NCI-H1694 (cell line): ENCODE results near the gene CHKA.
A peak's percentile ranks its signal among the peaks of the same experiment; 100 is the strongest.

Experiments
- DNase-seq: peaks from one replicate; lab custom pipeline; 2025; lab: John Stamatoyannopoulos, UW

CHKA gene

DNA sequence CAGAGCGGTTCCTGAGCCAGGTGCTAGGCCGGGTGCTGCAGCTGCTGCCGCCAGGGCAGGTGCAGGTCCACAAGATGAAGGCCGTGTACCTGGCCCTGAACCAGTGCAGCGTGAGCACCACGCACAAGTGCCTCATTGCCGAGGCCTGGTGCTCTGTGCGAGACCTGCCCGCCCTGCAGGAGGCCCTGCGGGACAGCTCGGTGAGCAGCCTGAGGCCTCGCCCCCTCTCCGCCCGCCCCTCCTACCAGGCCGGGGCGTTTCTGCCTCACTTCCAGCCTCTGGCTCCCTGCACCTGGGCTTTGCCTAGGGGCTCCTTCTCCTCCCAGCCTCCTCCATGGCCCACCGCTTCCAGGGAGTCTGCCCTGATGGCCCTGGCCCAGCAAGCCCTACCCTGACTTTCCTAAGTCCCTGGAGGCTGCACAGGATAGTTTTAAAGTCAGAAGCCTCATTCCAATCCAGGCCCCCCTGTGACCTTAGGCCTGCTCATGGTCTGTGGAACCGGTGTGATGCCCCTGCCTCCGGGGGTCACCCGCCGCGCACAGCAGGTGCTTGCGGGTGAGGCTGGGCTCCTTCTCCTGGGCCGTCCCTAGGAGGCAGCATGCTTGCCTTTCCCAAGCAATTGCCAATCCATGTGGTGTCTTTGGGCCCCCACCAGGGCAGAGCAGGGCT lies 76.9 kb downstream of the CHKA start:
- no peak for DNase-seq

DNA sequence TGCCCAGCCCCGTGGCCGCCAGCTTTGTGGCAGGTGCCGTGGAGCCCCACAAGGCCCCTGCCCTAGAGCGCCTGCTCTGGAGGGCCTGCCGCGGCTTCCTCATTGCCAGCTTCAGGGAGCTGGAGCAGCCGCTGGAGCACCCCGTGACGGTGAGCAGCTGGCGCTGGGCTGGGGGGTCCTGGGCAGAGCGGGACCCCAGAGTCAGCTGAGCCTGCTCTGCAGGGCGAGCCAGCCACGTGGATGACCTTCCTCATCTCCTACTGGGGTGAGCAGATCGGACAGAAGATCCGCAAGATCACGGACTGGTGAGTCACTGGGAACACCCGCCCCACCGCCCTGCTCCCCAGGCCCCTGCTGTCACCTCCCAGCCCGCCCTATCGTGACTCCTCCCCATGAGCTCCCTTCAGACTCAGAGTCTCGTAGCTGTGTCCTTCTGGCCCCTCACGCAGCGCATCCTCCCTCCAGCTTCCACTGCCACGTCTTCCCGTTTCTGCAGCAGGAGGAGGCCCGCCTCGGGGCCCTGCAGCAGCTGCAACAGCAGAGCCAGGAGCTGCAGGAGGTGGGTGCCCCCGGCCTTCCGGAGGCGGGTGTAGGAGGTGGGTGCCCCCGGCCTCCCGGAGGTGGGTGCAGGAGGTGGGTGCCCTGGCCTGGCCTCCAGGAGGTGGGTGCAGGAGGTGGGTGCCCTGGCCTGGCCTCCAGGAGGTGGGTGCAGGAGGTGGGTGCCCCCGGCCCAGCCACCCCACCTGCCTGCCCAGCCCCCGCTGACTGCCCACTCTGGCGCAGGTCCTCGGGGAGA lies 77.6 kb downstream of the CHKA start:
- peak; percentile 13 for DNase-seq

DNA sequence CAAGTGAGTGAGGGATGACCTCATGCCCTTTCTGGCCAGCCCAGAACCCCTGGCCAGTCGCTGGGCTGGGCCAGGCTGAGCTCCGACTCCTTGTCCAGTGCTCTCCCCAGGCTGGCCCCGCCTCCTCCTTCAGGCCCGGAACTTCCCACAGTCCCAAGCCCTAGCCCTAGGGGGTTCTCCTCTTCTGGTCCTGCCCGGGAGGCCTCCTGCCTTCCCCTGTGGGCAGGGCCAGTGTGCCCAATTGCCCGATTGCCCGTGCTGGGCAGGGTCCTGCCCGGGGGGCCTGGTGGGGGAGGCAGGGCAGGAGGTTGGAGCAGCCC lies 78.2 kb downstream of the CHKA start:
- DNase-seq: no peak

DNA sequence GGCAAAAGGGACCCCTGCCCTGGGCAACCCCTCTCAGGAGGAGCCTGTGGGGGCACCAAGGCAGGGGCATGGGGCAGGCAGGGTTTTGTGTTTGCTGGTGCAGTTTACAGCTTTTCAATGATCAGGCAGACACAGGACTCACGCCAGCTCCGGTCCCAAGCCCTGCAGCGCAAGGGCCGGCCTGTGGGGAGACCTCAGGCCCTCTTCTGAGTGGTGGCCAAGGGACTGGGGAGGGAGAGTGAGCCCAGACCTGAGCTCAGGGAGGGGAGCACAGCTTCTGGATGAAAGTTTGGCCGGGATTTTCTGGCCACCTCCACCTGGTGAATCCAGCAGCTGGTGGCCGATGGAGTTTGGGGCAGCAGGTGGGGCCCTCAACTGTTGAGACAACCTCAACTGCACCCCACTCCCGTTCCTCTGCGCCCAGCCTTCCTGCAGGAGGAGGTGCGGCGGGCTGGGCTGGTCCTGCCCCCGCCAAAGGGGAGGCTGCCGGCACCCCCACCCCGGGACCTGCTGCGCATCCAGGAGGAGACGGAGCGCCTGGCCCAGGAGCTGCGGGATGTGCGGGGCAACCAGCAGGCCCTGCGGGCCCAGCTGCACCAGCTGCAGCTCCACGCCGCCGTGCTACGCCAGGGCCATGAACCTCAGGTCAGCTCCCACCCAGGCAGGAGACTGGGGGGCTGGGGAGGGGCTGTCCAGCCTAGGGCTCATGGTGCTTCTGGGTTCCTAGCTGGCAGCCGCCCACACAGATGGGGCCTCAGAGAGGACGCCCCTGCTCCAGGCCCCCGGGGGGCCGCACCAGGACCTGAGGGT lies 78.8 kb downstream of the CHKA start:
- no peak for DNase-seq

DNA sequence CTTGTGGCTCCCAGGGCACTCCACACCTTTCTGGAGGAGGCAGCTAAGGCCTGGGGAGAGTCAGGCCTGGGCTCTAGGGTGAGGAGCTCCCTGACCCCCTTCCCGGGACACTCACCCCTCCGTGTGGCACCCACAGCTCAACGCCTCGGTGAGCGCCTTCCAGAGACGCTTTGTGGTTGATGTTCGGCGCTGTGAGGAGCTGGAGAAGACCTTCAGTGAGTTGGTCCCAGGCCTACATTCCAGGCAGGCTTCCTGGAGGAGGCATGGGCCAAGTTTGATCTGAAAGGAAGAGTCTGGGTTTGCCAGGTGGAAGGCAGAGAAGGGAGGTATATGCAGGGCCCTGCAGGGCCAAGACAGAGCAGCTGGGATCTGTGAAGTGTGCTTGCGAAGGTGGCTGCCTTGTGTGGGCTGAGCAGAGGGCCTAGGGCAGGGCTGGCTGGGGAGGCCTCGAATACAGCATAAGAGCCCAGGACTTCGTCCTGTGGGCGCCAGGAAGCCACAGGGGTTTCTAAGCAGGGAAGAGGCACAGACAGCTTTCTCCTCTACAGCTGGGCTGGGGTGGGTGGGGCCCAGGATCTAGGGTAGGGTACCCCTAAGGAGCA lies 79.5 kb downstream of the CHKA start:
- DNase-seq: no peak

DNA sequence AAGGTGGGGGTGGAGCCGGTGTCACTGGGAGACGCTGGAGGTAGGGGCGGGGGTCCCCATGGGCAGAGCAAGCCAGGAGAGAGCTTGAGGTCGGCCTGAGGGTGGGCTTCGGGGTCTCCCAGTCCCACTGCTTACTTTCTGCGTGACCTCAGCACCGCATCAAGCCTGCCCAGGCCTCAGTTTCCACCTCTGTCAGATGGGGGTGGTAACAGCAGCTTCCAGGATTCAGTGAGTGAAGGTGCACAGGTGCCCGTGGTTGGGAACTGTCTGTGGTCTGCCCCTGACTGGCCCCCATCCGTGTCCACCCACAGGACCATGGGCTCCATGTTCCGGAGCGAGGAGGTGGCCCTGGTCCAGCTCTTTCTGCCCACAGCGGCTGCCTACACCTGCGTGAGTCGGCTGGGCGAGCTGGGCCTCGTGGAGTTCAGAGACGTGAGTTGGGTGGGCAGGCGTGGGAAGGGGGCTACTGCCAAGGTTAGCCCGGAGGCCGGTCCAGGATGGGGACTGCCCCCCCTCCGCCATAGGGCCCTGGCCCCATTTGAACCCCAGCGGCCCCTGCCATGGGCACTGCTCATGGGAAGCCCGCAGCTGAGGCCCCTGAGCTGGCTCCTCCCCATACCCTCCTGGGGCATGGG lies 80.1 kb downstream of the CHKA start:
- no peak for DNase-seq

DNA sequence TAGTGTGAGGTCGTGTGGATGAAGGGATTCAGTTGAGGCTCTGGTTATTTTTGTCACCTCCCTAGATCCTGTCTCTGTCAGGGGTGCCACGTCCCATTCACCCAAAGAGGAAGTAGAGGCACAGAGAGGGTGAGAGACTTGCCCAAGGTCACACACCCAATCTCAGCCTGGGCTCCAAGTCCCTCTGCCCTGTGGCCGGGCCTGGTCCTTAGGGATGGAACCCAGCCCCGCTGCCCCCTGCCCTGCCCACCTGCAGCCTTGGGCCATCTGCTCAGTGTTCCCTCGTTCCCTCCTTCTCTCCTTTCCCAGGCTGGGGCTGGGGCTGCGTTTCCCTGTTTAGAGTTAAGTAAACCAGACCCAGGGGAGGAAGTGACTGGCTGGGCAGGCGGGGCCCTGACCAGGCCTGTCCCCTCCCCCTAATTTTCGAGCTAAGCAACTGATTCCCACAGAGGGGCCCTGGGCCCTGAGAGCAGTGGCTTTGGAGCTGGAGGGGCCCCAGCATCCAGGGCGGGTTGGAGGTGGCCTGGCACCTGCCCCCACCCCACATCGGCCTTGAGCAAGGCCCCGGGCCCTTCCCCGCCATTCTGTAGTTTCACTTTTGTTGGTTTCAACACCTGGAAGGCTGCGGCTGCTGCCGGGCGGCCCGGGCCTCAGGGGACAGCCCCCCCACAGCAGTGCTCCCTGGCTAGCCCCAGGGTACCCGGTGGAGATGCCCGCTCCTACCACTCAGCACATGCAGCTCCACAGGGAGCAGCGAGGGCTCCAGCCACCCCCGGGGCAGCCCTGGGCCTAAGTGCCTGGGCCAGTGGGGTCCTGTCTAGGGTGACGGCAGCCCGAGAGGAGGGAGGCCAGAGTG lies 80.9 kb downstream of the CHKA start:
- no peak for DNase-seq

DNA sequence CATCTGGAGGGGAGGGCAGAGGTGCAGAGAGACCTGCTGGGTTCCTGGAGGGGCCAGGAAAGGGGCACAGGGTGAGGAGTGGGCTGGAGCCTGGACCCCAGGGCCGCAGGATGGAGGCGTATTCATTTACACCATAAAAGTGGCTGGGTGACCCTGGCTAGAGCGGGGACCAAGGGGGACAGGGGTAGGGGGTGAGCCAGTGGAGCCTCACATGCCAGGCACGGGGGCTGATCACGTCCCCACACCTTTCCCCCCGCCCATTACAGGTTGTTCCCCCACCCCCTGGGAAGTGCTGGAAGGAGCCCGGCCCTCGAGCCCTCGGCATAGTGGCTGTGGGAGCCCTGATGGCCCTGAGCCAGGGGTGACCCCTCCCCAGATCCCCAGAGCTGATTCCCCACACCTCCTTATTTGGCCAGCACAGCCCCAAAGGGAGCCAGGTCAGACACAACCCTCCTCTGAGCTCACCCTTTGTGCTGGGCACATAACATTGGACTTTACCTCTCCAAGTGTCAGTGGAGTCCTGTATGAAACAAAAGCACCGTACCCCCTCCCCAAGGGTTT lies 81.6 kb downstream of the CHKA start:
- no peak for DNase-seq

DNA sequence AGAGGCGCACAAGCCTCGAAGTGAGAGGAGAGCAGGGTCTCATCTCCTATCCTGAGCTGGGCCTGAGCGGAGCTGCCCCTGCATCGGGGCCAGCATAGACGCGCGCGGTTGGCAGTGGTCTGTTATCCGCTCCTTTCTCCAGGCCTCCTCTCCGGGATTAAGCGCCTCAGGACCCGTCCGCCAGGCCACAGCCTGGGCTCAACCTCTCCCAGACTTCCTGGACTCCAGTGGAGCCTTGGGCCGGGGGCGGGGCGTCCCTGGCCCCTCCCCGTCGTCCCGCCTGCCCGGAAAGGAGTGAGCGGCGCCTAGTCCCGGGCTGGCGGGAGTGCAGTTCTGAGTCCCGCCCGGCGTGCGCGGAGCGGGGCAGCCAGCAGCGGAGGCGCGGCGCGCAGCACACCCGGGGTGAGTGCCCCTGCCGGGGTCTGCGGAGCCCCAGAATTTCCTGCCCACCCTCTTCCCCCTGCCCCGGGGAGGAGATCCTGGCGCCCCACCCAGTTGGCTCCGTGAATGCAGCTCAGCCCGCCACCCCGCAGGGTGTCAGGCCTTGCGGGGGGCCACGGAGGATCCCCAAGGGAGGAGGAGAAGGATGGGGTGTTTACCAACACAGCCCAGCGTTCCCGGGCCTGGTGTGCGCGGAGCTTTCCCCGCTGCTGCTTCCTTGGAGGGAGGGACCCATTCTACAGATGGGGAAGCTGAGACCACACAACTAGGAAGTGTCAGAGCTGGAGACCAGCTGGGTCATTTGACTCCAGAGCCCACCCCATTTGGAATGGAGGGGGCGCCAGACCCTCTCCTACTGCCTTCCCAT lies 82.3 kb downstream of the CHKA start, which contains the start of gene TCIRG1:
TSS of gene TCIRG1 (plus strand) at position 308 of the 808 bp plus-strand sequence. CDS start 2,247 bp downstream, outside the sequence.
- no peak for DNase-seq

DNA sequence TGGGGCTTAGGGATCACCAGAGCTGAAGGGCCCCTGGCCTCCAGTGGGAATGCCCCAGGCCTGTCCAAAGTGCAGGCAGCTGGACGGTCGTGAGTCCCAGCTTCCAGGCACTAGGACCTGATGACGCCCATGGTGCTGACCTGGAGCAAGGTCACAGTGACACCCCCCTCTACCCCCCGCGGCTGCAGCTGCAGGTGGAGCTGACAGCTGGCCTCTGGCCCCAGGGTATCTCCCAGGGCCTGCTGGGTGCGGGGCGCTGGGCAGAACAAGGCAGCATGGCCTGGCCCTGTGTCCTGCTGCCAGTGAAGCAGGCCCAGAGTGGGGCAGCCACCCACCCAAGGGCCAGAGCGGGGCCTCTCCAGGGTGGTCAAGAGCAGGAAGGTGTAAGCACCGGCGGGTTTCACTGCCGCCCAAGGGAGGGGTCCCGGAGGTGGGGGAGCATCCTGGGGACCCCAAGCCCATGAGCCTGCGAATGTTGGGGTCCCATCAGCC lies 82.9 kb downstream of the CHKA start:
- no peak for DNase-seq

DNA sequence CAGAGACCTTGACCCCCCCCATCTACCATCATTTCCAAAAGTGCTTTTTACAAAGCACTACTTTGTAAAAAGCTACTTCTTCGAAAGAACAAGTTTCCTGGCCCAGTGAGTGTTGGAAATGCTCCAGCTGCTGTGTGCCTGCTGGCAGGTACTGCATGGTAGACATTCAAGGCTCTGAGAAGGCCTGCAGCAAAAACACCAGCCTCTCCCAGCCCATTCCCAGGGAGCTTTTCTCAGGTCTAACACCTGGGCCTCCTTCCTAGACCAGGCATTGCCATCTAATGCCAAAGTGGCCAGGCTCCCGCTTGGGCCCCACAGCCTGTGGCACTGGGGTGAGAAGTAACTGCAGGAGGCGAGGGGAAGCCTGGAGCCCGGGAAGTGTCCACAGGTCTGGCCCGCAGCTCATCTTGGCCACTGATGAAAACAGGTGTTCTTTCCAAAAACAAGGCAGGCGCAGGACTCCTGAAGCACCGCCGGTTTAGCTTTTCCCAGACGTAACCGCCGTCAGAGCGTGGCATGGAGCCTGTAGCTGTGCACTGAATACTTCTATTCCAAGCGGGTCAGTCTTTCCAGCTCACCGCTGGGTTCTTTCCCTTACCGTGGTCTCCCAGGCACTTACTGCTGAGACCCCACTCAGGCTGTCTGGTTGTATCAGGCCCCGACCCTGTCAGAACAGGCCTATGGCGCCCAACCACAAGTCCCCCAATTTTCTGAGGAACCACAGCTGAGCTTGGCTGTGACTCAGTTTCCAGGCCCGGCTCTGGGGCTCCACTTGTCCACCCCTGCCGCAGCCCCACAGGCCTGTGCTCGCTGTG lies 83.6 kb downstream of the CHKA start:
- peak; percentile 6 for DNase-seq

DNA sequence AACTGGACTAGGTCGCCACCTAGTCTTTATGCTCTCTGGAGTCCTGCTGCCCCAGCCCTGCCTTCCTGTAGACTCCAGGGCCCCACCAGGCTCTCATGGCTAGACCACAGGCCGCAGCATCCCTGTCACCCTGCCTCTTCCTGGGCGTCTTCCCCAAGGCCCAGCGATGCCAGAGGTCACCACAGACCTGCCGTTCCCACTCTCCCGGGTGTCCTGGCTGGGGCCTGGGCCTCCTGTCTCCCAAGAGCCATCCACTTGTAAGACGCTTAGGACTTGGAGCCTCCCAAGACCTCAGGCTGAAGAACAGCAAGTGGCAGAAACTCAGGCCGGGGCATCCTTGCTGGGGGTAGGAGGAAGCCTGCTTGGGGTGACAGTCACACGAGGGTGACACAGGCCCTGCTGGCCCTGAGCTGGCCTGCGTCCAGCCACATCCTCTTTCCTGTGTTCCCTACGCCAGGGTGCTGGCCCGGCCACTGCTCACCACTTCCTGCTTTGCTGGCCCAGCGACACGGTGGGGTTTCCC lies 84.4 kb downstream of the CHKA start:
- no peak for DNase-seq

DNA sequence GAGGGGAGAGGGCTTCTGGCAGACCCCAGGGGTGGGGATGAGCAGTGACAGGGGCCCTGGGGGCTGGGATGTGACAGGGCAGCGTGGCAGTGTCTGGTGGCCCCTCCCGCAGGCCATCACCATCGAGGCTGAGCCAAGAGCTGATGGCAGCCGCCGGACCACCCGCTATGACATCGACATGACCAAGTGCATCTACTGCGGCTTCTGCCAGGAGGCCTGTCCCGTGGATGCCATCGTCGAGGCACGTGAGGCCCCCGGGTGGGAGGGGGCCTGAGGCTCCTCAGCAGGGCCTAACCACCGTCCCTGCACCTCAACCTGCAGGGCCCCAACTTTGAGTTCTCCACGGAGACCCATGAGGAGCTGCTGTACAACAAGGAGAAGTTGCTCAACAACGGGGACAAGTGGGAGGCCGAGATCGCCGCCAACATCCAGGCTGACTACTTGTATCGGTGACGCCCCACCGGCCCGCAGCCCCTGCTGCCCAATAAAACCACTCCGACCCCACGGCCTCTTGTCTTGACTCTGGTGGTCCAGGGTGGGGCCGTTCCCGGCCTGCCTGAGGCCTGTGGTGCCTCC lies 85.0 kb downstream of the CHKA start:
- DNase-seq: no peak

DNA sequence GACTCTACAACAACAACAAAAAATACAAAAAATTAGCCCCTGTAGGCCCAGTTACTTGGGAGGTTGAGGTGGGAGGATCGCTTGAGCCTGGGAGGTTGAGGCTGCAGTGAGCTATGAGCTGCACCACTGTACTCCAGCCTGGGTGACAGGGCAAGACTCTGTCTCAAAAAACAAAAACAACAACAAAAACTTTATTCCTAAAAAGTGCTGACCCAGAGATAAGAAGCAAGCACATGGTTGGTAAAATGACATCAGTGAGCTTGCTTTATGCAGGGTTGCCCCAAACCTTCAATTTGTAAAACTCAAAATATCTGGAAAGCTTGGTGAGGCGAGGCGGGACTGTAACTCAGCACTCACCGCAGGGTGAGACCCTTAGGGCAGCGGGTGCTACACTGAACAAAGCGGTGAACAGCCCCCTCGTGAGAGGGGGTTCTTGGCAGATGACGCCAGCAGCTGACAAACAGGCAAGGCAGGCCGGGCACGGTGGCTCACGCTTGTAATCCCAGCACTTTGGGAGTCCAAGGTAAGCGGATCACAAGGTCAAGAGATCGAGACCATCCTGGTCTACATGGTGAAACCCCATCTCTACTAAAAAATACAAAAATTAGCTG lies 85.8 kb downstream of the CHKA start:
- no peak for DNase-seq

DNA sequence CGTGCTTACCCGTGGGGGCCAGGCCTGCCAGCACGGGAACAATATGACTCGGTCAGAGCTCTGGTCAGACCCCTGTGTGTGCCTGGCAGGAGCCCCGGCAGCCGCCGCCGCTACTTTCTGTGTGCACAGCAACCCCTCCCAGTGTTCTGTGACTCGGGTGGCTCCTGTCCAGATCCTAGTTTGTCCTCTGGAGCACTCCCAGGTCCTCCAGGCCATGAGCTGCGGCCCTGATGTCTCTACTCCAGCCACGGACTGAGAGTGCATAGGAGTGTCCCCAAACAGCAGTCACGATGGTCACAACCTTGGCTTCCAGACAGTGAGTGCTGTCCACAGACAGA lies 87.5 kb downstream of the CHKA start:
- no peak for DNase-seq

DNA sequence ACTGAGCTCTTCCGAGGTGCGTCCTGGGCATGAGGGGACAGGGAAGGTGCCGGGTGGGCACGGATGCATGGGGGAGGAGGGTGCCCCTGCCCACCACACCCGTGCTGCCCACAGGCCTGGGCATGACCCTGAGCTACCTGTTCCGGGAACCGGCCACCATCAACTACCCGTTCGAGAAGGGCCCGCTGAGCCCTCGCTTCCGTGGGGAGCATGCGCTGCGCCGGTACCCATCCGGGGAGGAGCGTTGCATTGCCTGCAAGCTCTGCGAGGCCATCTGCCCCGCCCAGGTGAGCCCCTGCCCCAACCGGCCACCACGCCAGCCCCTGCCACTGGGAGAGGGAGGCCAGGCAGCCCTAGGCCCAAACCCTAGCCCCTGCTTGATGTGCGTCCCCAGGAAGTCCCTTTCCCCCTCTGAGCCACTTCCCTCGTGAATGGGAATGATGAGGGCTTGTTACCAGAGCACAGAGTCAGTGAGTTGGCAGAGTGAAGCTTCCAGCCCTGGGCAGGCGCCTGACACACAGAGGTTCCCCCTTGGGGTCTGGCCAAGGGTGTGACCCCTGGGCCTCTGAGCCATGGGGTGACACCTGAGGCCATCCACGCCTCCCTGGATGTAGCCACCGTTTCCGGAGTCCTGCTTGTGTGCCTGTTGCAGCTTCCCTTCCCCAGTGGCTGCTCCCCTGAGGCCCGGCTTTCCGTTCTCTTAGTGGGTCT lies 88.0 kb downstream of the CHKA start:
- no peak for DNase-seq

DNA sequence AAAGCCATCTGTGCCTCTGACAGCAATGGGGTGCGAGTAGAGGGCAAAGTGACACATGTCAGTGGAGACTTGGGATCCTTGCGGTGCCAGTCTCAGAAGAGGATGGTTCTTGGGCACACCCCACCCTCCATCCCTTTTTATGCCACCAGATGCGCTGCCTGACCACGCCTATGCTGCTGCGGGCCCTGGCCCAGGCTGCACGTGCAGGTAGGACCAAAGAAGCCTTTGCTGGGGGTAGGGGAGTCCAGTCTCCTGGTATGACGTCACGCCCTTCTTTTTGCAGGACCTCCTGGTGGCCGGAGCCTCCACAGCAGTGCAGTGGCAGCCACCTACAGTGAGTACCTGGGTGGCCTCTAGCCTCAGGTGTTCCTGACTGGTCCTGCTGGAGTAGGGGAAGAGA lies 89.2 kb downstream of the CHKA start:
- DNase-seq: no peak
